ENCODE measurements around the gene DDX5. TPM values are rescaled to one million over a fixed set of nuclear protein-coding genes. Genes with fewer than 3 reads are reported as not detected.

DDX5 gene
- total and polyA plus RNA-seq, 2 of the 13 experiments (the other 11 are each of a cell fraction or from before 2014, with no cell fraction given) = 503 to 684 TPM

- in situ Hi-C loops (cut with HindIII; ENCODE audit: extremely low pct_ligation_motif_present, low pct_unique_long_range_greater_than_20kb) = no loop called here
- POLR2A ChIA-PET = interaction anchor here (2.2 kb wide), 1 partner anchor 28 kb away, joined by 5 read pairs; the partner anchor contains the start of gene DDX5
- no peaks in the 10 kb centered on the region for H3K79me2 ChIP-seq (ENCODE audit: insufficient read depth, low read length)
- DNase-seq (ENCODE audit: low spot score) (no peak), FAIRE-seq (no peak), ATAC-seq (no peak)
- intact Hi-C loops (cut with micrococcal nuclease; ENCODE audit: unreplicated experiment) = no loop called here
- no peak overlapping the region for H3K4me3 ChIP-seq (replicated peaks in 1 of 3; ENCODE audit: insufficient read depth in 1 of 3, low read depth in 2 of 3, low read length in 3 of 3)
- TF ChIP-seq CREB3 (CRISPR knock-in tag; IDR thresholded peaks at IDR 0.05) (no peak), RFX1 (IDR thresholded peaks at IDR 0.05) (no peak), YY1 (IDR thresholded peaks at IDR 0.05; ENCODE audit: insufficient read depth, insufficient replicate concordance, low read depth, low read length) (no peak), TBP (CRISPR knock-in tag; IDR thresholded peaks at IDR 0.05) (no peak), ZNF142 (CRISPR knock-in tag; IDR thresholded peaks at IDR 0.05) (no peak), REXO4 (CRISPR knock-in tag; IDR thresholded peaks at IDR 0.05; ENCODE audit: borderline replicate concordance) (no peak), MIER2 (CRISPR knock-in tag; IDR thresholded peaks at IDR 0.05) (no peak), ZNF282 (IDR thresholded peaks at IDR 0.05; ENCODE audit: partially characterized antibody) (no peak), FIP1L1 (IDR thresholded peaks at IDR 0.05; ENCODE audit: borderline replicate concordance, insufficient read depth, low read depth, low read length) (no peak), DNMT3B (CRISPR knock-in tag; conservative IDR thresholded peaks at IDR 0.05) (no peak), GZF1 (CRISPR knock-in tag; IDR thresholded peaks at IDR 0.05) (no peak), BRF2 (CRISPR knock-in tag; IDR thresholded peaks at IDR 0.05) (no peak), ZBTB1 (CRISPR knock-in tag; IDR thresholded peaks at IDR 0.05; ENCODE audit: borderline replicate concordance) (no peak)
- no peaks in the 10 kb centered on the region for H3K9me3 ChIP-seq (ENCODE audit: low read length)
- peaks cover 7 to 35% of the 10 kb centered on the region in 2 experiments for H3K36me3 ChIP-seq (replicated peaks in 1 of 2; ENCODE audit: control insufficient read depth in 1 of 2, insufficient read depth in 2 of 2, low read length in 2 of 2)
- no peak overlapping the region for H3K27ac ChIP-seq (ENCODE audit: extremely low read length, insufficient read depth, low read length)
- CTCF ChIA-PET (ENCODE audit: low intra/inter-chr PET ratio, low total read pairs) = no interaction called here
- no peak overlapping the region for H2AFZ ChIP-seq (ENCODE audit: low read length)
- 34% methylated on average over 1 of the region's 1 CpG for WGBS (ENCODE audit: low lambda C conversion rate)
- no peaks in the 10 kb centered on the region for H4K20me1 ChIP-seq (ENCODE audit: insufficient read depth, low read length)
- no peaks in the 10 kb centered on the region for H3K4me1 ChIP-seq (ENCODE audit: insufficient read depth, low read length)
- BruUV-seq (replicated peaks) = no TSS peak
- H3K9ac ChIP-seq (ENCODE audit: insufficient read depth, low read depth, low read length) = no peak overlapping the region
- H3K4me2 ChIP-seq (ENCODE audit: low read depth, low read length) = no peak overlapping the region
- H3K27me3 ChIP-seq (ENCODE audit: control insufficient read depth in 1 of 2, insufficient read depth in 2 of 2, low read length in 2 of 2) = no peaks in the 10 kb centered on the region
Observed at GRCh38 chr17:64477849-64478248, 28.2 kb downstream of the DDX5 start.

Data from HepG2 (cell line).